ENCODE results near the gene SAT1.
"Not testable (repeated sequence)": the region's sequence is repeated elsewhere in the genome, so short reads cannot be mapped to it uniquely, and the experiment has no call there.

Gene SAT1

GRCh38 chrX:23782863-23783588 is at the start of gene SAT1:
SAT1 (plus strand) TSS chrX:23783173; CDS start chrX:23783352, 179 bp downstream.
- peak; percentile 87 for DNase-seq

- DNase-seq = no peak
Observed at GRCh38 chrX:23736030-23736429, 46.9 kb upstream of the SAT1 start.

DNA sequence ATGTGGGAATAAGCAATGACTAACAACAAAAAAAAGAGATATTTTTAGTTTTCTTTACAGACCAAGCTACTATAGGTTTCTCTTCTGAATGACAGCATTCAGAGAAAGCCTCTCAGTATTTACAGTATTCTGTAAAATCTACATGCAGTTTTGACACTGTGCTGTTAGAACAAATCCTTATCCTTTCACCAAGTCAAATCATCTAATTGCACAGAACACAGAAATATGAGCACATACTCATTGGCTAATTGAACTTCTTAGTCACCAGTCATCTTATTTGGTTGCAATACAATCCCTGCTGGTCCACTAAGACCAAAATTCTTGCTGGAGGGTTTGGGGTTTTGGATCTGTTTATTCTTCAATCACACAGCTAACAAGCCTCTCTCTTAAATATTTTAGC is 45.6 kb upstream of the SAT1 start:
- DNase-seq = no peak

GRCh38 chrX:23742174-23742696 is 40.7 kb upstream of the SAT1 start:
- DNase-seq = no peak

- DNase-seq = peak; percentile 49
Observed at GRCh38 chrX:23742697-23743622, 40.0 kb upstream of the SAT1 start, which contains the start of gene ACOT9. ACOT9 (minus strand) TSS chrX:23743276; CDS start chrX:23743144, 132 bp downstream.

- not testable (repeated sequence) for DNase-seq
Observed at GRCh38 chrX:23743623-23743971, 39.4 kb upstream of the SAT1 start.

GRCh38 chrX:23745786-23746185 is 37.2 kb upstream of the SAT1 start:
- DNase-seq = no peak

- DNase-seq = no peak
Observed at GRCh38 chrX:23749129-23749528, 33.8 kb upstream of the SAT1 start.

GRCh38 chrX:23749576-23749975 is 33.4 kb upstream of the SAT1 start:
- no peak for DNase-seq

DNA sequence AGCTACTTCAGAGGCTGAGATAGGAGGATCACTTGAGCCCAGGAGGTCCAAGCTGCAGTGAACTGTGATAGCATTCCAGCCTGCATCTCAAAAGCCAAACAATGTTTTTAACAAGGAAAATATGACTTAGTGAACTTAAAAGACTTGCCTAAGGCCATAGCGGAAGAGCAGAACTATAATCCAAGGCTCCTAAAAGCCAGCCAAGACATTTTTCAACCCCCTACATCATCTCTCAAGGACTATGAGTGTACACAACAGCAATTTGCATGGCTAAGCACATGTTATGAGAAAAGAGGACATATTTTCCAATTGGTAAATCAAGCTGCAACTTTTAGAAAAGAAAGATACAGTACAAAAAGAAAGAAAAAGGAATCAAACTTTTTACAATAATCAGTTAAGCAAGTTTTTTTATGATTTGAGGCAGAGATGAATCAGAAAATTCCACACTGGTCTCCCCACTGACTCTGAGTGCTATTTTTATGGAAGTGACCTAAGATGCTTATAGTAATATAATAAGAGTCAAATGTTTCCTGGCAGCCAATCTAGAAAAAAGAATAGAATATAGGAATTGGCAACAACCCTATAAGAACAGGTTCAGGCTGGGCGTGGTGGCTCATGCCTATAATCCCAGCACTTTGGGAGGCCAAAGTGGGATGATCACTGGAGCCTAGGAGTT is 30.1 kb upstream of the SAT1 start:
- DNase-seq = no peak

- no peak for DNase-seq
Observed at GRCh38 chrX:23754664-23755063, 28.3 kb upstream of the SAT1 start.

DNA sequence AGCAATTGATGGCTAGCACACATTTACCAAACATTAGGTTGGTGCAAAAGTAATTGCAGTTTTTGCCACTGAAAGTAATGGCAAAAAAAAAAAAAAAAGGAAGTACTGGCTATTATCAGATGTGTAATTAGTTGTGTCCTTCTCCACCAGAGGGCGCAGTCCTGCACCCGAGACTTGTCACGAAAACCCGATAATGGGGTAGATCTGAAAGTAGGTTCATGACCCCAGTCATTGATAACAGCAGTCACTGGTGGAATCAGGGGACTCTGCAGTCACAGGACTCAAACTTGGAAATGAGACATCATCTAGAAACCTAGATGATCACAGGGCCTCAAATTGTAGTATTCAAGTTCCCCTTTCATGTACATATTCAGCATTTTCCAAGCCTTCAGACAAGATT is 26.8 kb upstream of the SAT1 start:
- DNase-seq = peak; percentile 37

GRCh38 chrX:23759821-23760220 is 23.2 kb upstream of the SAT1 start:
- no peak for DNase-seq

- no peak for DNase-seq
Observed at GRCh38 chrX:23764188-23764984, 18.6 kb upstream of the SAT1 start.

DNA sequence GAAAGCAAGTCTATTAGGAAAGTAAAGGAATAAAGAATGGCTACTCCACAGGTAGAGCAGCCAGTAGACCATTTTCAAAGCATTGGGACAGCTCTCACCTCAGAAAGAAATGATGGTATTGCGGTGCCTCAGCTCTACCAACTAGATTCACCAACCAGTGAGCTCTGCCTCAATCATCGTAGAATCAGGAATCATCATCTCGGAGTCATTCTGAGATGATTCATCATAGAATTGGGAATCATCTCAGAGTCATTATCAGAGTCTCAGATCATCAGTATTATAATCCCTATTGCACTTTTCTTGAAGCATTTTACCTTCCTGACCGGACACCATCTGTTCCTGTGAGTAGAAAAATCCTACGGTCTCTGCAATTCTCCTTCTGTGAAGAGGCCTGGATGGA is 17.5 kb upstream of the SAT1 start:
- DNase-seq = no peak

DNA sequence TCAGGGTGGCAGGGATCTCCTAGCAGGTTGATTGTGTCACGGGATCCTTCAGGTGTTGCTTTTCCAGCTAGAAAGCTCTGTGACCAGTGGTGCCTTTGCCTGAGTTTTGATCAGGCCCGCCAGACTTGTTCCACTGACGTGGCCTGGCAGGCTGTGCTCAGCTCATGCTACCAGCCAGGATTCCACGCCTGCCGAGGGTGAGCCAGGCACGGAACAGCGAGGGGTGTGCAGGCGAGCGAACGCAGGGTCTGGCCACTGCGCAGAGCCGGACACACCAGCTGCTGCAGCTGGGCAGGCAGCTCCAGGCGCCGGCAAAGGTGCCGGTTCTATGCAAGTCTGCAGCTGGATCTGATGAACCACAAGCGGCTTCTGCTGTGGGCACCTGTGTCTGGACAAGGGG is 17.1 kb upstream of the SAT1 start:
- no peak for DNase-seq

DNA sequence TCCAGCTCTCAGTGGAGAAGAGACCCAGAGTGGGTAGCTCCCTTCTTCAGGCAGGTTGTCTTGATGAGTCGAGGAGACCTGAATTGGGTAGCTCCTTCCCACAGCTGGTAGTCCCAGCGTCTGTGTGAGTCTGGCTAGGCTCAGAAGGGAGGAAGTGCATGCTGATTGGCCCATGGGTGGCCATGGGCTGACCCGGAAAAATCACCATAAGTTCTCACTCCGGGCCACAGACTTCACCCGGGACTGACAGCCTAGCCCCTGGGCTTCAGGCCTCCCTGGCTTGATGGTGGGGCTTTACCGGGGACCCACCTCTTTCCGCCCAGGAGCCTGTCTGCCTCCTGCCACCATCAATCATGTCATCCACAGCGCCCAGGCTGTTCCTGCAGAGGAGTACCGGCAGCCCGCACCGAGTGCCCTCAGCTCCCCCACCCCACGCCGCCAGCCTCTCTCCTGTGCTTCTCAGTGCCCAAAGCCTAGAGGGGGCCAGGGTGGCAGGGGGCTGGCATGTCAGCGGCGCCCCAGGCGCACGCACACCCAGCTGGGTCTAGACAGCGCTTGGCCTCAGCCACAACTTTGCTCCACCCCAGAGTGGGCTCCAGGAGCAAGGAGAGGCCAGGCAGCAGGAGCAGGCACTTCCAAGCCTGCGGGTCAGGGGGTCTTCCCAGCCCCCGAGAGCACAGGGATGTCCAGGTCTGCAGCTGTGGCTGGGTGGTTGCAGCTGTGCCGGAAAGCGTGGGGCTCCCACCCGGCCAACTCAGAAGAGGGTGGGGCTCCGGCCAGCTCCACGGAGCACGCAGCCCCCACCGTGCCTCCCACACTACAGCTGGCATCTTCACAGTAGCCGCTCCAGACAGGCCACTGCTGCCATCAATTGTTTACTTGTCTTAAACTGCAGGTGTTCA is 16.1 kb upstream of the SAT1 start:
- DNase-seq = peak; percentile 0

GRCh38 chrX:23770142-23770541 is 12.8 kb upstream of the SAT1 start:
- DNase-seq = no peak

- not testable (repeated sequence) for DNase-seq
Observed at GRCh38 chrX:23771086-23771485, 11.9 kb upstream of the SAT1 start.

DNA sequence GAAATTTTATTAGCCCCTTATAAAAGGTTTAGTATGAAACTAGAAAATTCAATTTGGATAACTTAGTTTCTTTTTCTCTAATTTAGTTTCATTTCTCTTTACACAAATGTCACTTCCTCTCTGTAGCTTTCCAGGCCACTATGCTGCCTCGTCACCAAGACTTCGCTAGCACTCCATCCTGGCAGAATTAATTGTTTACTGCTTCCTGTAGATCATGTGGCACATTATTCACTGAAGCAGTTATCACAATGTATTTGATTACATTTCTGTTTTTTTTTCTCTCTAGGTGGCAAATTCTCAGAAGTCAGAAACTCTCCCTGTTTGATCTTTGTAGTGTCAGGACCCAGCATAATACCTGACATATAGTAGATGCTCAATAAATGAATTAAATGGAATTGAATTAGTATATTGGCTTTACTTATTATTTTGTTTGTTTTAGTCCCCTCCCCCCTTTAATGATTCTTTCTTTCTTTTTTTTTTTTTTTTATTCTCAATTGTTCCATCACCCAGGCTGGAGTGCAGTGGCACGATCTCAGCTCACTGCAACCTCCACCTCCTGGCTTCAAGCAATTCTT is 9.3 kb upstream of the SAT1 start:
- DNase-seq = peak; percentile 6

GRCh38 chrX:23776363-23776762 is 6.6 kb upstream of the SAT1 start:
- DNase-seq = no peak
